Gastroesophageal sphincter (tissue), 3 donors: ENCODE data around the gene TGFB3.

ENCODE experiments used
- EP300 ChIP-seq: sonication (generic); formaldehyde crosslinking; IDR thresholded peaks from one replicate; pipeline ENCODE4 v1.6.1; 2017; ENCODE audit warnings: antibody characterized with exemption, mild to moderate bottlenecking
- POLR2A ChIP-seq, 2 donors: fragments of 450-650 bp; IDR thresholded peaks; one replicate each; pipeline ENCODE4 v1.6.1; 2017; ENCODE audit warnings: antibody characterized with exemption in 2 of 2, mild to moderate bottlenecking in 2 of 2, moderate library complexity in 1 of 2
- TF ChIP-seq, protein P1 (sequence below), 4 experiments: fragments of 200-600 bp in 2 of 4; fragments of 450-650 bp in 2 of 4; sonication (generic) in 1 of 4; IDR thresholded peaks; one replicate each; pipeline ENCODE4 v1.5.1; 2017 to 2019; ENCODE audit warnings: antibody characterized with exemption in 4 of 4, mild to moderate bottlenecking in 2 of 4, moderate library complexity in 2 of 4

GRCh38 chr14:75991753-75992152 lies 10.0 kb upstream of the TGFB3 start:
- TF ChIP-seq, protein P1, sequence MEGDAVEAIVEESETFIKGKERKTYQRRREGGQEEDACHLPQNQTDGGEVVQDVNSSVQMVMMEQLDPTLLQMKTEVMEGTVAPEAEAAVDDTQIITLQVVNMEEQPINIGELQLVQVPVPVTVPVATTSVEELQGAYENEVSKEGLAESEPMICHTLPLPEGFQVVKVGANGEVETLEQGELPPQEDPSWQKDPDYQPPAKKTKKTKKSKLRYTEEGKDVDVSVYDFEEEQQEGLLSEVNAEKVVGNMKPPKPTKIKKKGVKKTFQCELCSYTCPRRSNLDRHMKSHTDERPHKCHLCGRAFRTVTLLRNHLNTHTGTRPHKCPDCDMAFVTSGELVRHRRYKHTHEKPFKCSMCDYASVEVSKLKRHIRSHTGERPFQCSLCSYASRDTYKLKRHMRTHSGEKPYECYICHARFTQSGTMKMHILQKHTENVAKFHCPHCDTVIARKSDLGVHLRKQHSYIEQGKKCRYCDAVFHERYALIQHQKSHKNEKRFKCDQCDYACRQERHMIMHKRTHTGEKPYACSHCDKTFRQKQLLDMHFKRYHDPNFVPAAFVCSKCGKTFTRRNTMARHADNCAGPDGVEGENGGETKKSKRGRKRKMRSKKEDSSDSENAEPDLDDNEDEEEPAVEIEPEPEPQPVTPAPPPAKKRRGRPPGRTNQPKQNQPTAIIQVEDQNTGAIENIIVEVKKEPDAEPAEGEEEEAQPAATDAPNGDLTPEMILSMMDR (IDR thresholded peaks at IDR 0.05), result no peak
- no peak for TF ChIP-seq POLR2A (IDR thresholded peaks at IDR 0.05)
- TF ChIP-seq EP300, result no peak
